Effector memory CD4-positive, alpha-beta T cell (primary cell): ENCODE data around the gene SPTB.
A peak's percentile ranks its signal among the peaks of the same experiment; 100 is the strongest.

Source experiments
- DNase-seq, 3 donors: peaks; one replicate each; pipeline ENCODE4 v3.0.0-alpha.2; 2020
- H3K27ac ChIP-seq: 2 replicates; pipeline ENCODE4 v1.7.0; 2013; ENCODE audit warnings: mild to moderate bottlenecking, low read length, moderate library complexity; ENCODE audit not compliant: insufficient read depth, poor library complexity, severe bottlenecking
- H3K27me3 ChIP-seq: replicated peaks from 2 replicates; pipeline ENCODE4 v1.7.0; 2013; ENCODE audit warnings: mild to moderate bottlenecking, low read length; ENCODE audit not compliant: insufficient read depth, control insufficient read depth, poor library complexity, severe bottlenecking
- H3K36me3 ChIP-seq: 2 replicates; pipeline ENCODE4 v1.7.0; 2013; ENCODE audit warnings: mild to moderate bottlenecking, low read length, moderate library complexity; ENCODE audit not compliant: control insufficient read depth, insufficient read depth
- H3K4me1 ChIP-seq: 2 replicates; pipeline ENCODE4 v1.7.0; 2013; ENCODE audit warnings: low read length, mild to moderate bottlenecking; ENCODE audit not compliant: control insufficient read depth, insufficient read depth, poor library complexity, severe bottlenecking
- H3K4me3 ChIP-seq: 2 replicates; pipeline ENCODE4 v1.7.0; 2013; ENCODE audit warnings: low read length, low read depth, mild to moderate bottlenecking; ENCODE audit not compliant: insufficient read depth, poor library complexity, severe bottlenecking
- H3K9me3 ChIP-seq: 2 replicates; pipeline ENCODE4 v1.7.0; 2013; ENCODE audit warnings: mild to moderate bottlenecking, low read length, moderate library complexity; ENCODE audit not compliant: control insufficient read depth

Gene SPTB

DNA sequence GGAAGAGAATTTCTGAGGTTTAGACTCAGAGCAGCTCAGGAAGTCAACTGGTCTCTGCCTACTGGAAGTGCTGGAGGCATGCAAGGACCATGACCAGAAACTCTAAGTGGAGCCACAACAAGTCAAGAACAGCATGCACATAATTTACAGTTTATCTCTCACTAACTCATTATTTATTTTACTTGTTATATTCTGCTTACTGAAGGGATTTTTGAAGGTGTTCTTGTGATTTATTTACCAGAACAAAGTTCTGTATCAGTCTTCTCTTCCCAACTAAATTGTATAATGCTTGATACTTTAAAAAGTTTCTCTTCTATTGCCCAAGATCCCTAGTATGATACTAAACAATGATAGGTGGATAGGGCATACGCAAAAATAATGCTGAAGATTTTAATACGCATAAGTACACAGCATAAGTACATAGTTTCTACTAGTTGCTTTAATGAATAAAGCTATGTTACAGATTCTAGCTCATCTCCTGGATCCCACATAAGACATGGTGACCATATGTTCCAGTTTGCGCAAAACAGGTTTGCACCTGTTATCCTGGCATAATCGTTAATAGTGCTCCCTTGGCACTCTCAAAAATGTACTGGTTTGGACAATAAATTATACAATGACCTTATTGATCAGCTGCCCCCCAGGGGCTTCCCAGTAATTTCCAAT, 11.6 kb upstream of the SPTB start:
- Histone ChIP-seq H3K27me3 (no peaks in the 10 kb centered on the region), H3K27ac (no peak overlapping the region), H3K9me3 (no peaks in the 10 kb centered on the region), H3K4me1 (no peaks in the 10 kb centered on the region), H3K4me3 (no peak overlapping the region), H3K36me3 (no peaks in the 10 kb centered on the region)
- no peak for DNase-seq

DNA sequence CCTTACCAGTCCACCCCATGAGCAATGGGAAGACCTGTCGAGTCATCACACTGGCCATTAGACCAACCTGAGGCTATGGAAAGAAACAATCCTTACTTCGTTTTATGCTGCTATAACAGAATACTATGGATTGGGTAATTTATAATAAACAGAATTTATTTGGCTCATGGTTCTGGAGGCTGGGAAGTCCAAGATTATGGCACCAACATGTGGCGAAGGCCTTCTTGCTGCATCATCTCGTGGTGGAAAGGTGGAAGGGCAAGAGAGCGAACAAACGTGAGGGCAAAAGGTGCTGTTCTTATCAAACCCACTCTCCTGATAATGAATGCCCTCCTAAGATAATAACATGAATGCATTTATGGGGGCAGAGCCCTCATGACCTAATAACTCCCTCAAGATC, 9.6 kb upstream of the SPTB start:
- H3K36me3 ChIP-seq: no peaks in the 10 kb centered on the region
- H3K27ac ChIP-seq: no peak overlapping the region
- no peak for DNase-seq
- no peak overlapping the region for H3K4me3 ChIP-seq
- no peaks in the 10 kb centered on the region for H3K9me3 ChIP-seq
- H3K4me1 ChIP-seq: no peaks in the 10 kb centered on the region
- no peaks in the 10 kb centered on the region for H3K27me3 ChIP-seq

- H3K9me3 ChIP-seq: no peaks in the 10 kb centered on the region
- H3K36me3 ChIP-seq: no peaks in the 10 kb centered on the region
- no peak overlapping the region for H3K27ac ChIP-seq
- DNase-seq: no peak
- no peak overlapping the region for H3K4me3 ChIP-seq
- peaks cover 3% of the 10 kb centered on the region for H3K4me1 ChIP-seq
- H3K27me3 ChIP-seq: no peaks in the 10 kb centered on the region
Observed at GRCh38 chr14:64885559-64885958, 5.9 kb upstream of the SPTB start.

DNA sequence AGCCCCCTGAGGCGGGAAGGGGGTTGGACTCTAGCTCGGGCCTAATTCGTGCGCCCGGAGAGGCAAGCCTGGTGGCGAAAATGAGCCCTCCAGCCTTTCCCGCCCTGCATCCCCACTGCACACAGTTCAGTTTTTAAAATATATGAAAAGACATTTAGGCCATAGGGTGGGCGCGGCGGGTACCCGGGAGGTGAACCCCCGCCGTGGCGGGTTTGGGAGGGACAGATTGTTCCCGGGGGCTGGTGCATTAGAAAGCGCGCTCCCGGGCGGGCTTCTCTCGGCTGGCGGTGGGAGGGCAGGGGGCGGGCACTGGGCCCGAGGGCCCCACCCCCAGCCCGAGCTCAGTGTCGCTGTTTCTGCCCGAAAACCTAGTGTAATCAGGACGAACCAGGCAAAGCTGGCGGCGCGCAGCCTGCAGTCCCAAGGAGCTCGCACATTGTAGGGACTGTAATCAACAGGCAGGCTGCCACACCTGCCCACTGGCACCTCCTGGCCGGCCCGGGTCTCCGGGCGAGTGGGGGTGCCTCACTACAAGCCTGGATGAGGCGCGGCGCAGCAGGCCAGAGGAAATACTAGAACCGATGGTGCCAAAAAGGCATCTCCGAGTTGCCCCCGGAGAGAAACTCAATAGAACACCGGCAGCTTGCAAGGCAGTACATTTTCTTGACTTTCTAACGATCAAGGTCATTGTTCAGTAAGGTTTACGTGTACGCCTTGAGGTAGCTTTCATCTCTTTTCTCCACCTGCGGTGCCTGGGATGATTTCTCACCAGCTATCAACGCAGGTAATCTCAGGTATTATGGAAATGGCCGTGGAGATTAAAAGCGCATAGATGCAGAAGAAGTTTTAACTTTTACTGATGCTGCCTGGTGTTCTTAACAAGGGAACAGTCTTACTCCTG, 764 bp upstream of the SPTB start:
- Histone ChIP-seq H3K9me3 (no peaks in the 10 kb centered on the region), H3K36me3 (no peaks in the 10 kb centered on the region), H3K4me1 (peaks cover 11% of the 10 kb centered on the region), H3K27me3 (peaks cover 2% of the 10 kb centered on the region), H3K27ac (no peak overlapping the region), H3K4me3 (peak overlapping the region; percentile 87)
- DNase-seq: peak; percentile 6 to 33 (median 24)

- Histone ChIP-seq H3K27me3 (peaks cover 2% of the 10 kb centered on the region), H3K4me3 (peak overlapping the region; percentile 87), H3K4me1 (peaks cover 11% of the 10 kb centered on the region), H3K9me3 (no peaks in the 10 kb centered on the region), H3K36me3 (no peaks in the 10 kb centered on the region), H3K27ac (no peak overlapping the region)
- DNase-seq: no peak
Observed at GRCh38 chr14:64878837-64879634, 671 bp downstream of the SPTB start.

DNA sequence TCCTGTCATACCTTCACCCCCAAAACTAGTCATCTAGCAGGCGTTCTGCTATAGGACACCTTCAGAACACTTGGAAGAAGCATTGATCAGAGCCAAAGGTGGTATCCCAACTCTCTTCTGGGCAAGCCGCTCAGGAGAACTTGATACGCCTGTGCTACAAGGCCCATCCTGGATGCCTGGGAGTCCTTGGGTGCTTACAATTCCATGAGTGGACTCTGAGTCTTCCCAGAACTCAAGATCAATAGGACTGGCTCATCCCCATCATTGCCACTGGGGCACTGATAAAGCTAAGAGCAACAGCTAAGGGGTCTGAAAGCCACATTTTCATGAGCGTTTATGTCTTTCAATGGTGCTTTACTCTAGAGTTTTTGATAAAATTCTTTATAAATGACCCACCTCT, 1.9 kb downstream of the SPTB start:
- Histone ChIP-seq H3K4me3 (no peak overlapping the region), H3K27me3 (peaks cover 2% of the 10 kb centered on the region), H3K9me3 (no peaks in the 10 kb centered on the region), H3K4me1 (peaks cover 11% of the 10 kb centered on the region), H3K36me3 (no peaks in the 10 kb centered on the region), H3K27ac (no peak overlapping the region)
- no peak for DNase-seq

- Histone ChIP-seq H3K27me3 (peaks cover 2% of the 10 kb centered on the region), H3K4me1 (peaks cover 6% of the 10 kb centered on the region), H3K9me3 (no peaks in the 10 kb centered on the region), H3K27ac (no peak overlapping the region), H3K4me3 (no peak overlapping the region), H3K36me3 (no peaks in the 10 kb centered on the region)
- no peak for DNase-seq
Observed at GRCh38 chr14:64875350-64875749, 4.4 kb downstream of the SPTB start.

DNA sequence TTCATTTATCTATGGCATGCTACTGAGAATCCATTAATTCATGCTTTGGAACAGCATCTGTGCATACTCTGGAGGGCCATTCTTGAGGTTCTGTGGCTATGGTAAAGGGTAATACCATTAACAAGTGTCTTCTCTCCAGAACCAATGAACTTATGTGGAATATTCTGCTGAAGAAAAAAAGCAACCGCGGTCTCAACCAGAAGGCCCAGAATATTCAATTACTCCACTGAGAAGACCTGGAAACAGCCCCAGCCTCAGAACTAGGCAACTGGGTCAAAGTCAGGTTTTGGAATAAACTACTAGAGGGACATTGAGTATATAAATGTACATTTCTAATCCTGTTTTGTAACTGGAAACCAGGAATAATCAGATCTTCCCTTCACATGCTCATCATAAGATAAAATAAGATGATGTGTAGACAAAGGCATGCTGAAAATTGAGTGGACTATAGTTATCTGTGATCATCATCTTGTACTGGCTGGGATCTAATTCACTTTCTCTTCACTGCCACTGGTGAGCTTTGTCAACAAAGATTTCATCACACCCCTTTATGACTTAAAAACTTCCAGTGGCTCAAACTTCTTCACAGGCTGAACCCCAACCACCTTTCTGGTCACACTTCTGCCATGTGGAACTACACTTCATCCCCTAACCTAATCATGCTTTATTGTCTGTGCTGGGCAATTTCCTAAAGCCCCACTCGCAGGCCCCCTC, 6.0 kb downstream of the SPTB start:
- peaks cover 2% of the 10 kb centered on the region for H3K27me3 ChIP-seq
- no peak for DNase-seq
- H3K27ac ChIP-seq: no peak overlapping the region
- no peaks in the 10 kb centered on the region for H3K9me3 ChIP-seq
- no peaks in the 10 kb centered on the region for H3K36me3 ChIP-seq
- no peak overlapping the region for H3K4me3 ChIP-seq
- no peaks in the 10 kb centered on the region for H3K4me1 ChIP-seq

DNA sequence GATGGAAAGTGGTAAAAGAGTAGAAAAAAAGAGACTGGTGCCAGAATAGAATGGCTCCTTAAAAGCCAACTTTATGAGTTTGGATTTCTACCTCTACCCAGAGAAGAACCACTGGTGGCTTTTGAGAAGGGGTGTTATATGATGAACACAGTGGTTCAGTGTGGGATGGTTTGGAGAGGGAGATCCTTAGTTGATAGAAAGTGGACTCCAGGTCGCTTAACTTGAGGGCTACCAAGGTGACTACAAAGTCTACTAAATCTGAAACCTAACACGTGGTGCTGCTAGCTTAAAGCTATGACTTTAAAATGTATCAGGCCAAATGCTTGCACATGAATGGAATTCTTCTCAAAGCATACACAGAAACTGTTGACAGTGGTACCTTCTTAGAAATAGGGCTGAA, 8.4 kb downstream of the SPTB start:
- H3K36me3 ChIP-seq: no peaks in the 10 kb centered on the region
- no peaks in the 10 kb centered on the region for H3K4me1 ChIP-seq
- no peaks in the 10 kb centered on the region for H3K27me3 ChIP-seq
- no peak overlapping the region for H3K4me3 ChIP-seq
- no peak overlapping the region for H3K27ac ChIP-seq
- no peak for DNase-seq
- no peaks in the 10 kb centered on the region for H3K9me3 ChIP-seq
